PC-9 (cell line): ENCODE measurements around the gene BIK. TPM values are rescaled to one million over a fixed set of nuclear protein-coding genes. Genes with fewer than 3 reads are reported as not detected.
A peak's percentile ranks its signal among the peaks of the same experiment; 100 is the strongest.

Source experiments
- BruUV-seq: library from RNA; stranded (reverse); fragments of 400-500 nt; replicated peaks from 2 replicates; lab custom pipeline; 2021; lab: Mats Ljungman, UMichigan
- CTCF ChIA-PET: fragments of 300-600 bp; sonication (Branson Sonifier 250); formaldehyde crosslinking; loops from one replicate; lab custom pipeline; 2022; ENCODE audit warnings: antibody characterized with exemption; lab: Charles Lee
- POLR2A ChIA-PET: fragments of 300-600 bp; sonication (Branson Sonifier 250); formaldehyde crosslinking; loops from one replicate; lab custom pipeline; 2022; ENCODE audit warnings: antibody characterized with exemption; ENCODE audit not compliant: unreplicated experiment; lab: Charles Lee
- DNase-seq, 2 experiments: peaks; one replicate each; pipeline versions ENCODE4 v3.0.0 to v3.0.0-alpha.2; 2015 to 2022; ENCODE audit warnings: mixed read lengths in 1 of 2
- H2AFZ ChIP-seq: fragments of 200-600 bp; sonication (generic); 2 replicates; pipeline ENCODE4 v1.8.1; 2017; ENCODE audit warnings: antibody characterized with exemption
- H3F3A ChIP-seq: fragments of 200-600 bp; sonication (generic); 2 replicates; pipeline ENCODE4 v1.8.1; 2017; ENCODE audit warnings: antibody characterized with exemption, mild to moderate bottlenecking, low read depth; ENCODE audit not compliant: insufficient read depth
- H3K27ac ChIP-seq: fragments of 200-600 bp; sonication (generic); 2 replicates; pipeline ENCODE4 v1.6.1; 2016; ENCODE audit warnings: mixed run types
- H3K27me3 ChIP-seq: fragments of 200-600 bp; sonication (generic); 2 replicates; pipeline ENCODE4 v1.6.1; 2016; ENCODE audit warnings: low read depth, mixed run types; ENCODE audit not compliant: insufficient read depth
- H3K36me3 ChIP-seq: fragments of 200-600 bp; sonication (generic); 2 replicates; pipeline ENCODE4 v1.6.1; 2016; ENCODE audit warnings: low read depth, mixed run types
- H3K4me1 ChIP-seq: fragments of 200-600 bp; sonication (generic); replicated peaks from 2 replicates; pipeline ENCODE4 v1.6.1; 2016; ENCODE audit warnings: mixed run types; ENCODE audit not compliant: insufficient read depth
- H3K4me2 ChIP-seq: fragments of 200-600 bp; sonication (generic); 2 replicates; pipeline ENCODE4 v1.6.1; 2017; ENCODE audit warnings: mixed run types
- H3K4me3 ChIP-seq: fragments of 200-600 bp; sonication (generic); 2 replicates; pipeline ENCODE4 v1.6.1; 2016; ENCODE audit warnings: mixed run types
- H3K79me2 ChIP-seq: fragments of 200-600 bp; sonication (generic); 2 replicates; pipeline ENCODE4 v1.6.1; 2017; ENCODE audit warnings: low read depth, mixed run types
- H3K9me2 ChIP-seq: fragments of 200-600 bp; sonication (generic); 2 replicates; pipeline ENCODE4 v1.8.1; 2017; ENCODE audit warnings: mild to moderate bottlenecking; ENCODE audit not compliant: insufficient read depth
- H3K9me3 ChIP-seq: fragments of 200-600 bp; sonication (generic); 2 replicates; pipeline ENCODE4 v1.8.1; 2016; ENCODE audit warnings: low read depth; ENCODE audit not compliant: insufficient read depth
- H4K20me1 ChIP-seq: fragments of 200-600 bp; sonication (generic); 2 replicates; pipeline ENCODE4 v1.8.1; 2017; ENCODE audit not compliant: insufficient read depth
- EZH2 ChIP-seq: fragments of 200-600 bp; sonication (generic); IDR thresholded peaks from 2 replicates; pipeline ENCODE4 v1.8.0; 2017; ENCODE audit warnings: antibody characterized with exemption, low read depth
- intact Hi-C: fragments of 100-400 bp; cut with micrococcal nuclease; formaldehyde crosslinking; loops from one replicate; pipeline ENCODE4 v1.10.0; 2022; ENCODE audit not compliant: unreplicated experiment
- total RNA-seq: library from RNA; stranded (reverse); gene quantifications from 2 replicates; pipeline ENCODE4 v1.2.3, GENCODE V29; 2021
- TF ChIP-seq, protein P1 (sequence below): fragments of 200-600 bp; sonication (generic); conservative IDR thresholded peaks from 2 replicates; pipeline ENCODE4 v1.6.1; 2017; ENCODE audit warnings: mixed run types, antibody characterized with exemption, mild to moderate bottlenecking, moderate library complexity

BIK gene
- total RNA-seq, 1 experiment from 2014 or later: 10.6 TPM

DNA sequence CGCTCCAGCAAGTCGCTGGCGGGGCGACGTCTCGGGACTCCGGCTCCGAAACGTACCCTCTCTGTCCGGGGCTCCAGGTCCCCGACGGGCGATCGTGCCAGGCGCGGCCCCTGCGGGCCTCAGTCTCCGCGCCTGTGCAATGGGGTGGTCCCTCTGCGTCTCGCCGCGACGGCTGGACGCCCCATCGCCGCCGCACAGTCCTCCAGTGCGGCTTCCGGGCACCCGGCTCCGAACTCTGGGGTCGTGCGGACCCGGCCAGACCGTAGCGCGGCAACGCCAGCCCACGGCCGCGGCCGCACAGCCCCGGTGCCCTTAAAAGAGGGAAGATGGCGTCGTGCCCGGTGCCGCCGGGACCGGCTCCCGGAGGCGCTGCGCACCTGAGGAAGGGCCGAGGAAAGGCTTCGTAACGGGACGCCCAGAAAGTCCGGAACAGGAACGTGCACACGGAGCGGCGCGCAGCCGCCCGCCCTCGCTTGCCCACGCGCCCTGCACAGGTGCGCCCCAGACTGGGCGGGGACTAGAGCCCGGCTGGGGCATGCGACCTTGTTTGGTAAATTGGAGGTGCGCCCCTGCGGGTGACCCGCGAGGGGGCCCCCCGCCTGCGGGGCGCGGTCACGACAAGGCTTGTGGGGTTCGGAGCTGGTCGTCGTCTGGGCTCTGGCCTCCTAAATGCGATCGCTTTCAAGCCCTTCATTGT, 525 bp downstream of the BIK start:
- H3K9me3 ChIP-seq: no peaks in the 10 kb centered on the region
- no peaks in the 10 kb centered on the region for H3K79me2 ChIP-seq
- ChIA-PET CTCF (interaction anchor here (0.6 kb wide), 1 partner anchor 356 kb away, joined by 7 read pairs; no protein-coding TSS in a partner anchor), POLR2A (no interaction called here)
- H3K27me3 ChIP-seq: peaks cover 4% of the 10 kb centered on the region; the same call in 1 of the 2 replicates
- peak in 1 of 2 experiments; percentile 44 for DNase-seq
- H3K36me3 ChIP-seq: no peaks in the 10 kb centered on the region
- peak overlapping the region; percentile 93 for H3K4me2 ChIP-seq
- peaks cover 23% of the 10 kb centered on the region for H3K4me1 ChIP-seq
- H3F3A ChIP-seq: no peaks in the 10 kb centered on the region; the same call in 1 of the 2 replicates
- TF ChIP-seq EZH2: no peak
- TF ChIP-seq, protein P1, sequence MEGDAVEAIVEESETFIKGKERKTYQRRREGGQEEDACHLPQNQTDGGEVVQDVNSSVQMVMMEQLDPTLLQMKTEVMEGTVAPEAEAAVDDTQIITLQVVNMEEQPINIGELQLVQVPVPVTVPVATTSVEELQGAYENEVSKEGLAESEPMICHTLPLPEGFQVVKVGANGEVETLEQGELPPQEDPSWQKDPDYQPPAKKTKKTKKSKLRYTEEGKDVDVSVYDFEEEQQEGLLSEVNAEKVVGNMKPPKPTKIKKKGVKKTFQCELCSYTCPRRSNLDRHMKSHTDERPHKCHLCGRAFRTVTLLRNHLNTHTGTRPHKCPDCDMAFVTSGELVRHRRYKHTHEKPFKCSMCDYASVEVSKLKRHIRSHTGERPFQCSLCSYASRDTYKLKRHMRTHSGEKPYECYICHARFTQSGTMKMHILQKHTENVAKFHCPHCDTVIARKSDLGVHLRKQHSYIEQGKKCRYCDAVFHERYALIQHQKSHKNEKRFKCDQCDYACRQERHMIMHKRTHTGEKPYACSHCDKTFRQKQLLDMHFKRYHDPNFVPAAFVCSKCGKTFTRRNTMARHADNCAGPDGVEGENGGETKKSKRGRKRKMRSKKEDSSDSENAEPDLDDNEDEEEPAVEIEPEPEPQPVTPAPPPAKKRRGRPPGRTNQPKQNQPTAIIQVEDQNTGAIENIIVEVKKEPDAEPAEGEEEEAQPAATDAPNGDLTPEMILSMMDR: 0 out of 2 replicates have a peak, but pooled peaks have one; percentile 15
- no peaks in the 10 kb centered on the region for H4K20me1 ChIP-seq
- no peak overlapping the region for H3K27ac ChIP-seq
- H3K9me2 ChIP-seq: no peaks in the 10 kb centered on the region
- intact Hi-C loops: no loop called here
- H2AFZ ChIP-seq: peak overlapping the region; percentile 98
- H3K4me3 ChIP-seq: peak overlapping the region; percentile 89
- no TSS peak for BruUV-seq

DNA sequence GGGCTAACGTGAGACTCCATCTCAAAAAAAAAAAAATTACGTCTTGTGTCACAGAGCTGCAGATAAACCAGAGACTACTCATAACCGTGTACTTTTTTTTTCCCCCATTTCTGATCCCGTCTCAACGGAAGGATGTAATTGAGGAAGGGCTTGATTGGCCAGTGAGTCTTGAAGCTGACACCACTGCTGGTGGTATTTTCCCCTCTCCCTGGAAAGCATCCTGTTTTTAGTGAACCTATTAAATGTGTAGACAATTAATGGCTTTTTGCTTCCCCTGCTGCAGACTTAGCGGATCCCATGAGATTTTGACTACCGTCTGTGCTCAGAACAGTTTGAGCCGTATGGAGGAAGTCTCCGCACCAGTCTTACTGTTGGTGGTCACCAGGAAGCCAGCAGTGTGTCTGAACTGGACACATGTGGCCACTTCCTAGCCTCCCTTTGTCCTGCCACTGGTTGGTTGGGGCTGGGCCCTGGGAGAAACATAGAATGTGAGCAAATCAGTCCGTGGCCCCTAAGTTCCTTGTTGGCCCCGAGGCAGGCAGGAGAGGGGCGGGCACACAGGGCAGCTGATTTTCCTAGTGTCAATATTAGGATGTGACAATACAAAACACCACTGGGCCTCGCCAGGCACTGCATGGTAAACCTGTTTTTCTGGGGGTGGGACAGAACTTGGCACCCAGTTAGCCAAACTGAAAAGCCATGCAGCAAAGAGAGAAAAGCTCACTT, 3.1 kb downstream of the BIK start:
- Histone ChIP-seq H3K36me3 (no peaks in the 10 kb centered on the region), H3K9me2 (no peaks in the 10 kb centered on the region), H3K4me1 (peaks cover 23% of the 10 kb centered on the region), H3F3A (no peaks in the 10 kb centered on the region; the same call in 1 of the 2 replicates), H2AFZ (no peak overlapping the region), H3K27me3 (peaks cover 4% of the 10 kb centered on the region; the same call in 1 of the 2 replicates), H4K20me1 (no peaks in the 10 kb centered on the region), H3K4me2 (no peak overlapping the region), H3K27ac (no peak overlapping the region), H3K79me2 (no peaks in the 10 kb centered on the region), H3K9me3 (no peaks in the 10 kb centered on the region), H3K4me3 (no peak overlapping the region)
- POLR2A ChIA-PET: no interaction called here
- CTCF ChIA-PET: no interaction called here
- TF ChIP-seq EZH2: no peak
- TF ChIP-seq, protein P1: no peak
- peak in 1 of 2 experiments; percentile 53 for DNase-seq
- no TSS peak for BruUV-seq
- intact Hi-C loops: no loop called here

DNA sequence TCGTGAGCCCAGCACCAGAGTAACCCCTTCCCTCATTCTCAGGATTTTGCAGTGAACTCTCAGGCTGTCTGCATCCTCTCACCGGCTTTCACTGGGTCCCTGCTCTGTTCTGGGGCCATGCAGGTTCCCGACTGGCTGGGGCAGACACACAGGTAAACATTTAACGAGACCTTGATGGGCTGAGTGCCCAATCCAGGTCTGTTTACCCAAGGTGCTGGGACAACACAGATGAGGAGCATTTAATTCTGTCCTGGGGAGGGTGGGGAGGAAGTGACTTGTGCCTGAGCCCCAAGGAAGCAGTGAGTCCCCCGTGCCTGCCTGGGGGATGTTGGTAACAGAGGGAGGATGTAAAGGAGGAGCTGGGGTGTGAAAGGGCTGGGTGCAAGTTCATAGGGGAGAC, 4.4 kb downstream of the BIK start:
- intact Hi-C loops: no loop called here
- peaks cover 23% of the 10 kb centered on the region for H3K4me1 ChIP-seq
- no peak overlapping the region for H3K4me2 ChIP-seq
- no peaks in the 10 kb centered on the region for H3K36me3 ChIP-seq
- CTCF ChIA-PET: no interaction called here
- no peaks in the 10 kb centered on the region for H3K9me3 ChIP-seq
- no peak overlapping the region for H2AFZ ChIP-seq
- no TSS peak for BruUV-seq
- H3K9me2 ChIP-seq: no peaks in the 10 kb centered on the region
- no peaks in the 10 kb centered on the region for H3K79me2 ChIP-seq
- no peak for TF ChIP-seq EZH2
- TF ChIP-seq, protein P1: no peak
- H3K27ac ChIP-seq: no peak overlapping the region
- POLR2A ChIA-PET: no interaction called here
- no peaks in the 10 kb centered on the region for H4K20me1 ChIP-seq
- no peak for DNase-seq
- H3K4me3 ChIP-seq: no peak overlapping the region
- H3K27me3 ChIP-seq: peaks cover 3% of the 10 kb centered on the region; the same call in 1 of the 2 replicates
- H3F3A ChIP-seq: no peaks in the 10 kb centered on the region
